Brain microvascular endothelial cell (primary cell): Measurements from ENCODE around the gene FLT3LG.

Source experiments
- DNase-seq: peaks from one replicate; pipeline ENCODE4 v3.0.0-alpha.2; 2020
- H3K27ac ChIP-seq: fragments of 250-450 bp; sonication (Bioruptor Pico); 2 replicates; pipeline ENCODE4 v1.5.1; 2020; ENCODE audit warnings: mild to moderate bottlenecking, moderate library complexity
- H3K27me3 ChIP-seq: fragments of 250-450 bp; sonication (Bioruptor Pico); replicated peaks from 2 replicates; pipeline ENCODE4 v1.5.1; 2020; ENCODE audit warnings: mild to moderate bottlenecking
- H3K36me3 ChIP-seq: fragments of 250-450 bp; sonication (Bioruptor Pico); replicated peaks from 2 replicates; pipeline ENCODE4 v1.5.1; 2020; ENCODE audit warnings: mild to moderate bottlenecking
- H3K4me3 ChIP-seq: 2 replicates; pipeline ENCODE4 v1.5.1; 2011; ENCODE audit warnings: low read depth, mild to moderate bottlenecking, control low read depth, low read length, moderate library complexity
- CTCF ChIP-seq: IDR thresholded peaks from 2 replicates; pipeline ENCODE4 v1.5.1; 2011; ENCODE audit warnings: low read depth, mild to moderate bottlenecking, moderate library complexity, low read length, control low read depth, inconsistent platforms; ENCODE audit errors: missing control alignments
- in situ Hi-C: cut with HindIII; loops from 2 replicates; pipeline ENCODE4 v1.10.0; 2017; ENCODE audit warnings: low sequenced_read_pairs, low pct_ligation_motif_present

The FLT3LG gene

GRCh38 chr19:49461656-49462055, 12.4 kb upstream of the FLT3LG start:
- Histone ChIP-seq H3K27me3 (no peaks in the 10 kb centered on the region), H3K27ac (no peak overlapping the region), H3K36me3 (peaks cover 3% of the 10 kb centered on the region), H3K4me3 (no peak overlapping the region)
- TF ChIP-seq CTCF = no peak
- no peak for DNase-seq
- in situ Hi-C loops = no loop called here

- Histone ChIP-seq H3K27ac (no peak overlapping the region), H3K27me3 (no peaks in the 10 kb centered on the region), H3K4me3 (no peak overlapping the region), H3K36me3 (peaks cover 3% of the 10 kb centered on the region)
- no peak for DNase-seq
- no peak for TF ChIP-seq CTCF
- in situ Hi-C loops = no loop called here
Observed at GRCh38 chr19:49462492-49462891, 11.5 kb upstream of the FLT3LG start.

GRCh38 chr19:49463960-49464740, 9.9 kb upstream of the FLT3LG start:
- no peak overlapping the region for H3K27ac ChIP-seq
- no peak for DNase-seq
- no peak for TF ChIP-seq CTCF
- H3K27me3 ChIP-seq = no peaks in the 10 kb centered on the region
- H3K36me3 ChIP-seq = peaks cover 6% of the 10 kb centered on the region
- in situ Hi-C loops = no loop called here
- H3K4me3 ChIP-seq = no peak overlapping the region

GRCh38 chr19:49465371-49465770, 8.6 kb upstream of the FLT3LG start:
- in situ Hi-C loops = no loop called here
- no peak overlapping the region for H3K4me3 ChIP-seq
- no peaks in the 10 kb centered on the region for H3K27me3 ChIP-seq
- no peak for TF ChIP-seq CTCF
- DNase-seq = no peak
- H3K36me3 ChIP-seq = peaks cover 10% of the 10 kb centered on the region
- H3K27ac ChIP-seq = no peak overlapping the region

- TF ChIP-seq CTCF = no peak
- in situ Hi-C loops = no loop called here
- H3K36me3 ChIP-seq = peaks cover 10% of the 10 kb centered on the region
- DNase-seq = no peak
- H3K27ac ChIP-seq = no peak overlapping the region
- no peaks in the 10 kb centered on the region for H3K27me3 ChIP-seq
- H3K4me3 ChIP-seq = no peak overlapping the region
Observed at GRCh38 chr19:49468199-49468598, 5.8 kb upstream of the FLT3LG start.
